GM19452 (cell line): Measurements from ENCODE around the gene P2RY14.
"Not testable (repeated sequence)": the region's sequence is repeated elsewhere in the genome, so short reads cannot be mapped to it uniquely, and the experiment has no call there.

Experiments
- ATAC-seq: cut with Tn5 transposase; IDR thresholded peaks from one replicate; pipeline ENCODE4 v1.9.1; 2021; ENCODE audit not compliant: unreplicated experiment

Gene P2RY14

DNA sequence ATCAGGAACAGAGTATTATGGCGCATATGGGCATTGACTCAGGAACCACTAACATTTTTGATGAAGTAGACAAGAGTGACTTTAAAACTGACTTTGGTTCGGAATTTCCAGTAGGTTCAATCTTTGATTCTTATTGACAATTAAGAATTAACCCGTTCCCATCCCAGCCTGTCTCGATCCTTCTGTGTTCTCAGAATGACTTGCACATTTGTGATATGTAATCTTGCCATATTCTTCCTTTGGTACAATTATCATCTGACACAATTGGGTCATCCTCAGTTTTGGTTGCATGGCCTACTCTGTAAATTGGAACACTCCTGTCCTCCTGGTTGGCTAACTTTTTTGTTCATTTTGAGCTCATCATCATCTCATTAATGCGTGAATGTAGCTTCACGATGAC, 85.8 kb downstream of the P2RY14 start:
- ATAC-seq: no peak

DNA sequence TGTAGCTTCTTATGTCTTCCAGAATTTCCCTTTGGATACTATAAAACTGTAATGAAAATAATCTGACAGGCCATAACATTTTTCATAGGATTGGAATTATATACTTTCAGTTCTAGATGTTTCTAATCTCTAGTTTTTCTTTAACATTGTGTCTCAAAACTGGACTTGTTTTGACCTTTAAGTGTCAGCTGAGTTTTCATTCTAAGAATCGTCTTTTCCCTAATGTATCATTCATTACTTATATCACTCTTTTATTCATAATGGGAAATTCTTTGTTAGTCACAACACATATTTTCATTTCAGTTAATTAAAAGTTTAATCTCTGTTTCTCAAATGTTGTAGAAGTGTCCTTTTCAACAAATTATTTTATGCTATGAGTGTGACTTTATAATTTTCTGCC, 87.2 kb downstream of the P2RY14 start:
- ATAC-seq: no peak

DNA sequence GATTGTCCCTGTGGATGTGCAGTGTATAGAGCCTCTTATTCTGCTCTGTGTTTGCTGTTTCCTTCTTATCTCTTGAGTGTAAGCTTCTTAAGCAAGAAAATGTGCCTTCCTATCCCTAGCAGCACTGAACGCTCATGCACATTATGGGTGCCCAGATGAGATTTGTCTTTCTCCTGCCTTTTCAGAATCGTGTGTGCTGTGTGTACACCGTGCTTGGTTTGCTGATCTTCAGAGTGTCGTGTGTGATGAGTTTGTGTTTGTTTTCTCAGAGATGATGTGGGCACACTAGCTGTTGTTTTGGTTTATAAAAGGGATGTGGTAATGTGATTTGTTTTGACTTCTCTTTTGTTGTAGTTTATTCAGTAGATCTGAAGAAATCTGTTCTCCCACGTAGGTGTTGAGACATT, 95.1 kb downstream of the P2RY14 start:
- ATAC-seq: no peak

DNA sequence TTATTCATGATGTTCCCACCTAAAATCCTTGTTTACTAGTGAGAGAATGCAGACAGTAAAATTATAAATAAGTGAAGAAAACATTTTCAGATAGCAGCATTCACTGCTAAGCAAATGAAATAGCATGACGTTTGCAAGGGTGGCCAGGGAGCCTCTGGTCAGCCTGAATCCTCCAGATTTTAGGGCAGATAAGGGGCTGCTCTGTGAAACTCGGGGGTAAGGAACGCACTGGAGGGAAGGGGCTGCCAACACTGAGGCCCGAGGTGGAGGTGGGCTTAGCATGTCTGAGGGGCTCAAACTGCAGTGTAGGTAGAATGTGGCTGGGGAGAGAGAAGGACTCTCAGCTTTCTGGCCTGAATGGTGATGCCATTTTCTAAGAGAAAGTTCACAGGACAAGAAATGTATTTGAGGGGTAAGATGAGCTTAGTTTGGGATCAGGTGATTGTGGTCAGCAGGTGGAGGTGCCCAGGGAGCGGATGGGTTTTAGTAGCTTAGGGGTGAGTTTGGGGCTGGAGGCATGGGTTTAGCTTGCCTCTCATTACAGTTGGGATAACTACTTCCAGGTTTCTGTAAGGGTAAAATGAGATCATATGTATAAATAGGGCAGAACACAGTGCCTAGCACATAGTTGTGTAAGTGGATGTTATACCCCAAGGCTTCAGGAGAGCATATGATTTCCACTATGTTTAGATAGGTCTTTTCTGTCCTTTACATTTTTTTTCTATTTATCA, 95.8 kb downstream of the P2RY14 start:
- ATAC-seq: no peak

DNA sequence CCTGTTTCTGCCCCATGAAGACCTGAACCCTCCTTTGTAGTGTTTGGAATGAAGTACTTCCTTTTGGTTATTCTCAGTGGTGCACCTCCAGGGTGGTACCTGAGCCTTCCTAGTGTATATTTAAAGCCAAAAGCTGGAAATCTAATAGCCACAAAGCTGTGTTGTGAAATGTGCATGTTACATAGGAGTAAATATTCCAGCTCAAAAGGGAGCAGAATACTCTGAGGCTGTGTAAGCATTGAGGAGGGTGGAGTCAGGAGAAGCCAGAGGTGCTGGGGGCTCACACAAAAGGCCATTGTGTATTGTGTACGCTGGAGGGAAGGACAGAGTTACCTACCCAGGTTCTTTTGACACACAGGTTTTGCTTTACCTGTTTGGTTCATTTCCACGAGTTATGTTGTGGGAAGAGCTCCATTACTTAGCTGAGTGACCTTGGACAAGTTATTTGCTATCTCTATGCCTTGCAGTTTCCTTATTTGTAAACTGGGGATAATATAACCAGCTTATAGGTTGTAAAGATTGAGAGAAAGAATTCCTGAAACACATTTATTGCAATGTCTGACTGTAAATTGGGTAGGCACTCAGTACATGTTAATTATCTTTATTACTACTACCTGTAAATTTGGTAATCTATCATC, 100.0 kb downstream of the P2RY14 start:
- no peak for ATAC-seq

DNA sequence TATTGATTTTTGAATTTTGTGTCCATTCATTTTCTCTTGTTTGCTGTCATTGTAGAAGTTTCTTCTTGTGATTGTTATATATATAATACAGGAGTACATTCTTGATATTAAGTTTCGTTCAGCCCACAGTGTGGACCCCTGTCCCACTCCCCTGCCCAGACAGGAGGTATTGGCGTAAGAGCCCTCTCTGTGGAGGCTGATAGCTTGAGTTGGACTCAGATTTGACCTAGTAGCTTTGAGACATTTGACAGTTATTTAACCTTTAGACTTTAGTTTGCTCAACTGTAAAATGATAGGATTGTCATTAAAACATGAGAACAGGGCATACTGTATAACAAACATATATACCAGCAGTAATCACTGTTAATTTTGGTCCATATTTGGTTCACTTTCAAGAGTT, 102.4 kb downstream of the P2RY14 start:
- no peak for ATAC-seq

DNA sequence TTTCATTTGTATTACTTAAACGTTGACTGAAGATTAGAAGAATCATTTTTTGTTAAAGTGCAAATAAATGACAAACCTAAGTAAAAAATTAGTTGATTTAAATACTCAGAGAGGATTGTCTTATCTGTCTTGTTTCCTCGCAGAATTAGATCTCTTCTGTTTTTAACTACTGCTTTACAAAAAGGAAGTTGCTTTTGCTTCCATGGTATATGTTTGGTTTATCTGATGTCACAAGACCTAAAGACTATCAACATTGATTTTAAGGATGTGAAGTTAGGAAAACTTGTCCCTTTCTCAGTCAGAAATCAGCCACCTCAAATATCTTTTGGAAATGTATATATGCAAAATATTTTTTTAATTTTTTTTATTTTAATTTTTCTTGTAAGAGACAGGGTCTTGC, 104.0 kb downstream of the P2RY14 start:
- no peak for ATAC-seq

DNA sequence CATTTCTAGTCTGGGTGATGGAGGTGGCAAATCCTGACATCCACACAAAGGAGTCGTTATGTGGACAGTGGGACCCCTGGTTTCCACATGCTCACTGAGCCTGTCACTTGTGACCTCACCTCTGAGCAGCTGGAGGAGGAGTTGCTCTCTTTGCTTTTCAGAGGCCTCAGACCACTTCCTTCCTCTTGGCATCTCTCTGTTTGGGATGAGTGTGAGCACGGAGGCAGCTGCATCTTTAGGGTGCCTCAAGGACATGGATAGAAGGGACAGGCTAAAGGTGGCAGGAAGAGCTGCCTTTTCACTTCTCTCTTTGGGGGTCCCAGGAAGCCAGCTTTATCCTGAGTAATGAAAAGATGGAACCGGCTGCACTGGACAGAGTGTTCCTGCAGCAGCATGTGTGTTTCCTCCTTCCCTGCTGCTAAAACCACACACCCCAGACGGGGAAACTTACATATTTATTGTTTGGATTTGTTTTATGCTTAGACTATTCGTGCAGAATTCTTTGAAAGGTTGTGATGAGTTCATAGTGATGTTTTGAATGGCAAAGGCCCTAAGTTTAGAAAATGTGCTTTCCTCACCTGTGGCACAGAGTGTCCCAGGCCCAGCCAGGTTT, 107.1 kb downstream of the P2RY14 start:
- ATAC-seq: peak; percentile 68

DNA sequence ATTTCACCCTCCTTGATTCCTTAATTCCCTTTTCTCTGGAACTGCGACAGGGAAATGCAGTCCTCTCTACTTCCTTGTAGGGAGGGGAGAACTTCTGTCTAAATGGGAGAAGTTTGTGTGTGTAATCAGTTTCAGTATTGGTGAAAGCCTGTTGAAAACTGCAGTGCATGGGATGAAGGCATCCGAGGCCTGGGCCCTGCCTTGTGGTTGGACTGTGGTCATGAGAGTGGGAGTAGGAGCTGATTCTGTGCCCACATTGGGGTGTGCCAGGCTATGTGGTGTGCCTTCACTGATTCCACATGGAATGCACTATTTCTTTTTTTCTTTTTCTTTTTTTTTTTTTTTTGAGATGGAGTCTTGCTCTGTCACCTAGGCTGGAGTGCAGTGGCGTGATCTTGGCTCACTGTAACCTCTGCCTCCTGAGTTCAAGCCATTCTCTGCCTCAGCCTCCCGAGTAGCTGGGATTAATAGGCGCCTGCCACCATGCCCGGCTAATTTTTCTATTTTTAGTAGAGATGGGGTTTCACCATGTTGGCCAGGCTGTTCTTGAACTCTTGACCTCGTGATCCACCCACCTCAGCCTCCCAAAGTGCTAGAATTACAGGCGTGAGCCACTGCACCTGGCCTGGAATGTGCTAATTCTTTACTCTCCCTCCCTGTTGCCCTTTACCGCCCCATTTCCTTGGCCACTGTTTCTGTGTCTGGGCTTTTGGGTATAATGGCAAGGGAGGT, 108.2 kb downstream of the P2RY14 start:
- not testable (repeated sequence) for ATAC-seq

DNA sequence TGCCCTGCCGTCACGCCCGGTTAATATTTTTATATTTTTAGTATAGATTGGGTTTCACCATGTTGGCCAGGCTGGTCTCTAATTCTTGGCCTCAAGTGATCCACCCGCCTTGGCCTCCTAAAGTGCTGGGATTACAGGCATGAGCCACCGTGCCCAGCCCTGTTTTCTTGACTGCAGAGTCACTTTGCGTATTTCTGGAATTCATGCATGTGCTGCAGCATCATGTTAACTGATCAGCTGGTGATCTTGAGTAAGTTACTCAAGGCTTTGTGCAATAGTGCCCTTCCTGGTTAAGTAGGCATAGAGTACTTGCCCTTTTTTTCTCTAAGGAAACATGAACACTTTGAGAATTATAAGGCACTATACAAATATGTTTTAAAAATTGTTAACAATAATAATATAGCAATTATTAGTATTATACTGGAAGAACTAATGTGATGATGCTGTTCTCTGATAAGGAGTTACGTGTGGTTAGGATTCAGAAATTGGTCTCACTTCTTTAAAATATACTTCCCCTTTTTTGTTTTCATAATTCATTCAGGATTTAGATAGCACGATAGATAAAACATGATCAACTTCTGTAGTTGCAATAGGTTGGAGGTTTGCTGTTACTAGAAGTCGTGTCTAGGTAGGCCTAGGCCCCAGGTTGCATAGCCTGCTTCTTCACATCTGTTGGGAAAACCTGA, 108.9 kb downstream of the P2RY14 start:
- ATAC-seq: no peak

DNA sequence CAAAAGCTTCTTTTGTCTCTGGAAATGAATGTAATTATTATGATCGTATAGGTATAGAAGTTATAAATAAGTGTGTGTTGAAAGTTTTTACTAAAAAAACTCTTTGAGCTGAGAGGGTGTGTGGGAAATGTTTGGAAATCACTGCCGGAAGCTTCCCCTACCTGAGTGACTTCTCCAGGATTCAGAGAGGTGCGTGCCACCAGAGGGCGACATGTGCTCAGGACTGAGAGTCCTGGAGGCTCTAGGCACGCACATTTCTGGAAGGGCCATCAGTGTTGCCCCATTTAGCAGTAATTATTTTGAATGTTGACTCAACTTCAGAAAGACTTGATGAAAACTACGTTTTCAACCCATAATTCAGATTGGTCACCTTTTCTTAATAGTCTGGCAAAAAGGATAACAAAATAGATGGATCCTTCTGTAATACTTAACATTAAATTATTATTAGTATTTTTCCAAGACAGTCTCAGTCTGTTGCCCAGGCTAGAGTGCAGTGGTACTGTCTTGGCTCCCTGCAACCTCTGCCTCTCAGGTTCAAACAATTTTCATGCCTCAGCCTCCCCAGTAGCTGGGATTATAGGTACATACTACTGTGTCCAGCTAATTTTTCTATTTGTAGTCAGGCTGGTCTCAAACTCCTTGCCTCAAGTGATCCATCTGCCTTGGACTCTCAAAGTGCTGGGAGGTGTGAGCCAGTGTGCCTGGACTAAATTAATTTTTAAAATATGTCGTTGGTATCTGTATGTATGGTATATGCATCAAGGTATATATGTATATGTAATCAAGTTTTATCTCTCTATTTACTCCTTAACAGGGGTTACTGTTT, 109.9 kb downstream of the P2RY14 start:
- ATAC-seq: peak; percentile 44

DNA sequence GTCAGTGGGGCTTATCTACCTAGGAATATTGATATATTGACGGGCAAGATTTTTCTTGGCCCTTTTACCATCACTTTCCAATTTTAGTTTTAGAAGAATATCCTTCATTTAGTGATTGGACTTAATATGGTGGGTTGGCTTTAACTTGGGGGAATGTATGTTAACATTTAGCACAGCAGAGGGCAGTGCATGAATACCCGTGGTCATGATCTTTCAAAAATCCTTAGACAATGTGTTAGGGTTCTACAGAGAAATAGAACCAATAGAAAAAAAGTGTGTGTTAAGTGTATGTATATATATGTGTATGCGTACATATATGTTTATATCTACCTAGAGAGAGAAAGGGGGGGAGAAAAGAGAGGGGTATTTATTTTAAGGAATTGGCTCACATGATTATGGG, 112.2 kb downstream of the P2RY14 start:
- no peak for ATAC-seq

DNA sequence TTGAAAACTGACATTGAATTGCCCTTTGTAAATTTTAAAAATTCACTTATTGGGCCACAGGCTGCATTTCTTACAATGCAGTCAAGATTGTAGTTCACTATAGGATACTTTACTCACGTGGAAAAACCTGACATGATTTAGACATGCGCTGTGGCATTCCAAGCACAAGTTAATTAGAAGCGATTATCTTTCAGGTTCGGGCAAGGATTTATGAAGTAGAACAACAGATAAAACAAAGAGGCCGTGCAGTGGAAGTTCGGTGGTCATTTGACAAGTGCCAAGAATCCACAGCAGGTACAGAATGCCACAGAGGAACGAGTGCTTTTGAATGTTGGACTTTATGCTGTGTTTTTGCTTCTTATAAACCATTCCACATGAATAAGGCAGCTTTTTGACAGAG, 113.1 kb downstream of the P2RY14 start:
- ATAC-seq: no peak
